PC-9 (cell line): ENCODE data around the gene PTPN21. TPM values are rescaled to one million over a fixed set of nuclear protein-coding genes. Genes with fewer than 3 reads are reported as not detected.

Source experiments
- BruUV-seq: library from RNA; stranded (reverse); fragments of 400-500 nt; replicated peaks from 2 replicates; lab custom pipeline; 2021; lab: Mats Ljungman, UMichigan
- CTCF ChIA-PET: fragments of 300-600 bp; sonication (Branson Sonifier 250); formaldehyde crosslinking; loops from one replicate; lab custom pipeline; 2022; ENCODE audit warnings: antibody characterized with exemption; lab: Charles Lee
- POLR2A ChIA-PET: fragments of 300-600 bp; sonication (Branson Sonifier 250); formaldehyde crosslinking; loops from one replicate; lab custom pipeline; 2022; ENCODE audit warnings: antibody characterized with exemption; ENCODE audit not compliant: unreplicated experiment; lab: Charles Lee
- DNase-seq, 2 experiments: peaks; one replicate each; pipeline versions ENCODE4 v3.0.0 to v3.0.0-alpha.2; 2015 to 2022; ENCODE audit warnings: mixed read lengths in 1 of 2
- H2AFZ ChIP-seq: fragments of 200-600 bp; sonication (generic); 2 replicates; pipeline ENCODE4 v1.8.1; 2017; ENCODE audit warnings: antibody characterized with exemption
- H3F3A ChIP-seq: fragments of 200-600 bp; sonication (generic); 2 replicates; pipeline ENCODE4 v1.8.1; 2017; ENCODE audit warnings: antibody characterized with exemption, mild to moderate bottlenecking, low read depth; ENCODE audit not compliant: insufficient read depth
- H3K27ac ChIP-seq: fragments of 200-600 bp; sonication (generic); 2 replicates; pipeline ENCODE4 v1.6.1; 2016; ENCODE audit warnings: mixed run types
- H3K27me3 ChIP-seq: fragments of 200-600 bp; sonication (generic); 2 replicates; pipeline ENCODE4 v1.6.1; 2016; ENCODE audit warnings: low read depth, mixed run types; ENCODE audit not compliant: insufficient read depth
- H3K36me3 ChIP-seq: fragments of 200-600 bp; sonication (generic); 2 replicates; pipeline ENCODE4 v1.6.1; 2016; ENCODE audit warnings: low read depth, mixed run types
- H3K4me1 ChIP-seq: fragments of 200-600 bp; sonication (generic); replicated peaks from 2 replicates; pipeline ENCODE4 v1.6.1; 2016; ENCODE audit warnings: mixed run types; ENCODE audit not compliant: insufficient read depth
- H3K4me2 ChIP-seq: fragments of 200-600 bp; sonication (generic); 2 replicates; pipeline ENCODE4 v1.6.1; 2017; ENCODE audit warnings: mixed run types
- H3K4me3 ChIP-seq: fragments of 200-600 bp; sonication (generic); 2 replicates; pipeline ENCODE4 v1.6.1; 2016; ENCODE audit warnings: mixed run types
- H3K79me2 ChIP-seq: fragments of 200-600 bp; sonication (generic); 2 replicates; pipeline ENCODE4 v1.6.1; 2017; ENCODE audit warnings: low read depth, mixed run types
- H3K9me2 ChIP-seq: fragments of 200-600 bp; sonication (generic); 2 replicates; pipeline ENCODE4 v1.8.1; 2017; ENCODE audit warnings: mild to moderate bottlenecking; ENCODE audit not compliant: insufficient read depth
- H3K9me3 ChIP-seq: fragments of 200-600 bp; sonication (generic); 2 replicates; pipeline ENCODE4 v1.8.1; 2016; ENCODE audit warnings: low read depth; ENCODE audit not compliant: insufficient read depth
- H4K20me1 ChIP-seq: fragments of 200-600 bp; sonication (generic); 2 replicates; pipeline ENCODE4 v1.8.1; 2017; ENCODE audit not compliant: insufficient read depth
- CTCF ChIP-seq: fragments of 200-600 bp; sonication (generic); conservative IDR thresholded peaks from 2 replicates; pipeline ENCODE4 v1.6.1; 2017; ENCODE audit warnings: mixed run types, antibody characterized with exemption, mild to moderate bottlenecking, moderate library complexity
- EZH2 ChIP-seq: fragments of 200-600 bp; sonication (generic); IDR thresholded peaks from 2 replicates; pipeline ENCODE4 v1.8.0; 2017; ENCODE audit warnings: antibody characterized with exemption, low read depth
- intact Hi-C: fragments of 100-400 bp; cut with micrococcal nuclease; formaldehyde crosslinking; loops from one replicate; pipeline ENCODE4 v1.10.0; 2022; ENCODE audit not compliant: unreplicated experiment
- total RNA-seq: library from RNA; stranded (reverse); gene quantifications from 2 replicates; pipeline ENCODE4 v1.2.3, GENCODE V29; 2021

The PTPN21 gene
- total RNA-seq, 1 experiment from 2014 or later, result 4.0 TPM

GRCh38 chr14:88545256-88545655 lies 9.6 kb downstream of the PTPN21 start:
- H3K27ac ChIP-seq, result no peak overlapping the region

GRCh38 chr14:88542857-88543795 lies 11.7 kb downstream of the PTPN21 start:
- Histone ChIP-seq H3K79me2 (no peaks in the 10 kb centered on the region), H3K27ac (no peak overlapping the region), H3K9me2 (no peaks in the 10 kb centered on the region), H3K27me3 (no peaks in the 10 kb centered on the region), H3K36me3 (no peaks in the 10 kb centered on the region), H2AFZ (no peak overlapping the region), H3K4me3 (no peak overlapping the region), H3K4me2 (0 out of 2 replicates have a peak overlapping the region, but pooled peaks have one; percentile 11), H3K9me3 (no peaks in the 10 kb centered on the region), H4K20me1 (no peaks in the 10 kb centered on the region), H3F3A (no peaks in the 10 kb centered on the region), H3K4me1 (peaks cover 13% of the 10 kb centered on the region)
- TF ChIP-seq CTCF (no peak), EZH2 (no peak)
- POLR2A ChIA-PET, result no interaction called here
- BruUV-seq, result no TSS peak
- intact Hi-C loops, result no loop called here
- DNase-seq, result peak in 1 of 2 experiments; percentile 36
- CTCF ChIA-PET, result no interaction called here

More at GRCh38 chr14:88545256-88545655, 9.6 kb downstream of the PTPN21 start:
- DNase-seq, result no peak
- intact Hi-C loops, result no loop called here
- TF ChIP-seq EZH2, result no peak
- no peak for TF ChIP-seq CTCF
- no peaks in the 10 kb centered on the region for H4K20me1 ChIP-seq
- no peaks in the 10 kb centered on the region for H3F3A ChIP-seq
- no peaks in the 10 kb centered on the region for H3K9me2 ChIP-seq
- BruUV-seq, result no TSS peak
- no peak overlapping the region for H2AFZ ChIP-seq
- H3K79me2 ChIP-seq, result no peaks in the 10 kb centered on the region
- POLR2A ChIA-PET, result no interaction called here
- CTCF ChIA-PET, result no interaction called here
- H3K4me2 ChIP-seq, result no peak overlapping the region
- H3K9me3 ChIP-seq, result no peaks in the 10 kb centered on the region
- H3K27me3 ChIP-seq, result no peaks in the 10 kb centered on the region
- H3K36me3 ChIP-seq, result no peaks in the 10 kb centered on the region
- no peak overlapping the region for H3K4me3 ChIP-seq
- H3K4me1 ChIP-seq, result peaks cover 13% of the 10 kb centered on the region

- Histone ChIP-seq H3K27ac (no peak overlapping the region), H3K4me3 (no peak overlapping the region), H3K36me3 (no peaks in the 10 kb centered on the region), H2AFZ (no peak overlapping the region), H4K20me1 (no peaks in the 10 kb centered on the region), H3K9me2 (no peaks in the 10 kb centered on the region), H3K27me3 (no peaks in the 10 kb centered on the region), H3K79me2 (no peaks in the 10 kb centered on the region), H3F3A (no peaks in the 10 kb centered on the region), H3K9me3 (no peaks in the 10 kb centered on the region), H3K4me2 (no peak overlapping the region), H3K4me1 (peaks cover 13% of the 10 kb centered on the region)
- DNase-seq, result no peak
- no peak for TF ChIP-seq EZH2
- ChIA-PET CTCF (no interaction called here), POLR2A (no interaction called here)
- intact Hi-C loops, result no loop called here
- BruUV-seq, result no TSS peak
Observed at GRCh38 chr14:88541324-88541723, 13.5 kb downstream of the PTPN21 start.
